NCI-H2227 treated with DMSO at 0.1 percent for 48 hours (cell line): ENCODE measurements around the gene CLCN4.
A peak's percentile ranks its signal among the peaks of the same experiment; 100 is the strongest.

Experiments used
- DNase-seq: peaks from one replicate; lab custom pipeline; 2025; lab: John Stamatoyannopoulos, UW

CLCN4 gene

DNA sequence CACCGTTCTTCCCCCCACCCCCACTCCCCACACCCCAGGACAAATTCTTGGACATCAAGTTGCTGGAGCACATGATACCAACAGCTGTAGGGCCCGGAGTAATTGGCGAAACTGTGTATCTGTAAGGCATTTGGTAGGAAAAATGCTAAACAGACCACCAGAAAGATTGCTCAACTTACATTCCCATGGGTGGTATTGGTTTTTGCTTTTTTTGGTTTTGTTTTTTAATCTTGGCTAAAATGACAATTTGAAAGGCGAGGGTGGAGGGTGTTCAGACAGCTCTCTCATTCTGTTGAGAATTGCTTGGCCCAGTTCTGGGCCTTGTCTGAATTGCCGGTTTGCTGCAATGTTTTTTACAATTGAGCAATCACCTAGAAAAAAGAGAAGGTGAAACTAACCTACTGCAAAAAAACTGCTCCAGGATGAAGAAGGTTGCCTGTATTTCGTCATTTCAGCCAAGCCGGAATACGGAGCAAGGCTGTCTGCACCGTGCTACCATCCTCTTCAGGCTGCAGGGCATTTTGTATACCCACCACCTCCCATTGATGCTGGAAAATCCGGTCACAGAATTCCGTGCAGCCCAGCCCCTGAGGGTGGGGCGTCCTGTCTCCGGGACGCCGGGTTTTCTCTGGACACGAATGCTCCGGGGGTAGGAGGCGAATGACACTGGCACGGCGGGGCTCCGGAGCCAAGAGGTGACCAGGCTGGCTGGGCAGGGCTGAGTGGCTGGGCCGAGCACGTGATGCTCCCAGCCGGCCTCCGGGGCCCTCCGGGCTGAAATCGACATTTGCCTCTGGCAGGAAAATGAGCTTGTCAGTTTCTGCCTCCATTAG, at the start of gene CLCN4:
Gene CLCN4 (plus strand): TSS at position 777 of the 833 bp plus-strand sequence. CDS start 28,058 bp downstream, outside the sequence.
- peak; percentile 44 for DNase-seq

DNA sequence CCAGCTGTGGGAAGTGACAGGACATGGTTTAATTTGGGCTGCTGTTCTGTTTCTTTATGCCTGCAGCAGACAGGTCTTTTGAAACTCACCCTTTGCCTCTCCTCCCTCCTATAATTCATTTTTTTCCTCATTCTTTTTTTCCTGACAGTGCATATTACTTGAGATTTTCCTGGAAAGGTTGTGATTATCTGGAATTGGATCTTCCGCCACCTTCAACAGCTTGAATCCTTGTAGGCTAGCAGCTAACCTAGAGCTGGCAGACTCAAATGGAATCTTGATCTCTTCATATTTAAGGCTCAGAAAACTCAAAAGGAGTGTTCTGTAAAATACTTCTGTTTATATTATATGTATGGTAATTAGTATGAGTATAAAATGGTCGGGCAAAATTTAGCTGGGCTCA, 49.3 kb upstream of the CLCN4 start:
- DNase-seq: peak; percentile 46

DNA sequence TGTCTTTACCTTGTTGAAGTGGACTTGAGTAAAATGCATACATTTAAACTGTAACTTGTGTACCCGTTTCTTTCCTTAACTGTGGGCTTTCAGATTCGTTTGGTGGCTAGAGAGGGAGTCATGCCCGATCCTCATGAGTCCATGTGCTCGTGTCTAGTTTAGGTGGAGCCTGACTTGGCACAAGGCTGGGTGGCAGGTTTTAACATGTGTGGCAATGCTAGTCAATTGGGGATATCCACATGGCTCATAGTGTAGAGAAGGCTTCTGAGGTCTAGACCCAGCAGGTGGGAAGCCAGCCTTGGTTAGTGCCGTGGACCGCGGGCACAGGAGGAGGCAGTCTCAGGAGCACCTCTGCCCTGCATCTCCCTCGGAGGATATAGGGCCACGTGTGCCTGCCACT, 48.5 kb upstream of the CLCN4 start:
- DNase-seq: no peak

- DNase-seq: no peak
Observed at GRCh38 chrX:10109695-10110094, 47.1 kb upstream of the CLCN4 start.

GRCh38 chrX:10110316-10110935, 46.3 kb upstream of the CLCN4 start:
- DNase-seq: no peak

DNA sequence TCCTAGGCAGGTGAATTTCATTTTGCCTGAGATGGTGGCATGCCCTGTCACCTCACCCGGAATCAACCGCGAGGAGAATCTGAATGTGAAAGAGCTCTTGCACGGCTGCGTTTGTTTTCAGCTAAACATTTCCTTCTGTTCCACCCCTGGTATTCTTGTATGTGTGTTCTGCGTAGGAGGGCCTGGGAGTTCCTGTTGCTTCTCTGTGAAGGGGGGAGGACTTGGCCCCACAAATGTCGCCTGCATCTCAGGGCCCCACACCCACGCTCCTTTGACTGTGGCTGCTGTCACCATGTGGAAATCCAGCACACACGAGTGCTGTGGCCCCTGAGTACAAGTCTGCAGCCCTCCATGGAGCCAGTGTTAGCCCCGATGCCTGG, 45.8 kb upstream of the CLCN4 start:
- no peak for DNase-seq

GRCh38 chrX:10111364-10112148, 45.2 kb upstream of the CLCN4 start:
- DNase-seq: no peak

GRCh38 chrX:10112510-10112909, 44.3 kb upstream of the CLCN4 start:
- DNase-seq: no peak

DNA sequence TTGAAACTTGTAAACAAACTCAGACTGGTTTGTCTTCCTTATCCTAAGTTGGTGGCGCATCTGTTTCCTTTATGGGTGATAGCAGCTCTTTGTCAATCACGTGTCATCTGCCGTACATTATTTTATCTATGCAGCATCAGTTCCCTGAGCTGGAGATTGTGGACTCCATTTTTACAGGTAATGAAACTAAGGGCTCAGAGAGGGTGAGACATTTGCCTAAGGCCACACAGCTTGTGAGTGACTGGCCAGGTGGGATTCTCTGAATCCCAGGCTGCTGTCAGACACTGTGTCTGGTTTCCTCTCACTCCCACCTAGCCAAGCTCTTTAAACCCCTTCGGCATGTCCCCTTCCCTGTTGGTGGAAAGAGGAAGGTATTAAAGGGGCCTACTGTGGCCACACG, 41.7 kb upstream of the CLCN4 start:
- DNase-seq: no peak

- no peak for DNase-seq
Observed at GRCh38 chrX:10117301-10117700, 39.5 kb upstream of the CLCN4 start.

DNA sequence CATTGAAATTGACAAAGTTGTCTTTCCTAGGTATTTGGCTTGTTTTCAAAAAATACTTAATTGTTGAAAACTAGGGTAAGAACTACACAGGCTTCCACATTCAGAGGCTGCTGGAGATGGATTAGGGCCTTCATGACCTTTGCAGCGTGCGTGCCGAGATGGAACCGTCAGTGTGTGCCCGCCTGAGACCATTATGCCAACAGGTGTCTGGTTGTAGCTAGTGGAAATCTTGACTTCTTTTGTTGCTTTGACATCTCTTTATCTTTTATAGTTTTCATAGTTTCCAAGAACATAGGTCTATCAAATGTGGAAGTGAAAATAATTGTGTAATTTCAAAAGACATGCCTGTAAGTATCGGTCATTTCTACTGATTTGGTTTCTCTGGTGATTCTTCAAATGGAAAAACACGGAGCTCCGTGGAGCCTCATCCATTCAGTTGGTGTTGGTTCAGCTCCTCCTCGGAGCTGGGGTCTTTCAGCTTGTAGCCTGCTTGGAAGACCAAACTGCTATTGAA, 38.9 kb upstream of the CLCN4 start:
- DNase-seq: no peak

DNA sequence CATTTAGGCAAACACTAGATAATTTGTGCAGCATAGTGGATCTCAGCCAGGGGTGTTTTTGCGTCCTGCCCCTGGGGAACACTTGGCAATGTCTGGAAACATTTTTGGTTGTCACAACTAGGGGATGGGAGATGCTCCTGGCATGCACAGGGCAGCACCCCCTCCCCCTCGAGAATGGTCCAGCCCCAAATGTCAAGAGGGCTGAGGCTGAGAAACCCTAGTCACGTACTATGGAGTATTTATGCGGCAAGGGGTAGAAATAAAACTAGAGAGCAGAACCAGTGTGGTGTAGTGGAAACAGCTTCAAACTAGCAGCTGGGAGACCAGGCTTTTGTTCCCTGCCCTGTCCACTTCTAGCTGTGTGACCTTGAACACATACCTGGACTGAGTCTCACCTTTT, 38.2 kb upstream of the CLCN4 start:
- no peak for DNase-seq

- peak; percentile 95 for DNase-seq
Observed at GRCh38 chrX:10119399-10119990, 37.3 kb upstream of the CLCN4 start.

- DNase-seq: no peak
Observed at GRCh38 chrX:10120331-10120730, 36.4 kb upstream of the CLCN4 start.

DNA sequence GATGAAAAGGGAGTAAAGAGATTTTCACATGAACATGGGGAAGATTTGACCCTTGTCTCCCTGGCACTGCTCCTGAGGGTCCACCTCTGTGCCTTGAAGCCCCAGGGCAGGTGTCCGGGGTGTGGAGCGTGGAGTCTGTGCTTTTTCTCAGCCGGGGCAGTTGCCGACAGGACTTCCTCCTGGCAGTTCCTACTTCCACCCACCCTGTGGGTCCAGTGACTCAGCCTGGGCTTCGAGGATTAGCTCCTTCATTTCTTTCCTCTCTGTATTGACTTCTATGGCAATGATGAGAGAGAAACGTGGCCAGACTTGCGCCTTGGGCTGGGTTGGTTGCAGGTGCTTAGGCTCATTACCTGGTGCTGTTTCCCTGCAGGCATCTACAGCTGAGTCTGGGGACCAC, 35.9 kb upstream of the CLCN4 start:
- no peak for DNase-seq

GRCh38 chrX:10121787-10122186, 35.0 kb upstream of the CLCN4 start:
- DNase-seq: no peak

DNA sequence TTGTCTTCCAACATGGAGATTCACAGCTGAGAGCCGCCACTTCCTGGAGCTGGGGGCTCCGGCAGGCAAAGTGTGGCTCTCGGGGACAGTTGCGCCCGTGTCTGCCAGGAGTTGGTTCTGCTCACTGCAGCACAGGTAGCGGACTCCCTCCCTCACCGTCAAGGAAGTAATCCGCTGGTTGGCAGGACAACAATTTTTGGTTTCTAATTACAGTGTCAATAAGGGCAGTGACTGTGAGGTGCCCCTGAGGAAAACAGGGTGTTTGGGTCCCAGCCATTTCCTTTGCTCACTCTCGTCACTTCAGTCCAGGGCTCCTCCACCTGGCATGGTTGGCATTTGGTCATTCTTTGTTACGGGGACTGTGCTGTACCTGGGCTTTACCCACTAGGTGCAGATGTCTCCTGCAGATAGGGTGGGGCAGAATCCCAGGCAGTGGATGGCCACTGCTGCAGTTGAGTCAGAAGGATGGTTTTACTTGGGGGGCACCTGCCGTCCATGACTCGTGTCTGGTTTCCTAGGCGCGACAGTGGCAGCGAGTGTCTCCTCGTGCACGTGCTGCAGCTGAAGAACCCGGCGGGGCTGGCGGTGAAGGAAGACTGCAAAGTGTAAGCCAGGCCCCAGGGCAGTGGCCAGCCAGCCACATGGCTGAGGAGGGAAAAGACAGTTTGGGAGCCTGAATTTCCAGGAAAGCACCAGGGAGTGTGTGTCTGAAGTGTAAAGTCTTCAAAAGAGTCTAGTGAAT, 32.1 kb upstream of the CLCN4 start:
- no peak for DNase-seq

DNA sequence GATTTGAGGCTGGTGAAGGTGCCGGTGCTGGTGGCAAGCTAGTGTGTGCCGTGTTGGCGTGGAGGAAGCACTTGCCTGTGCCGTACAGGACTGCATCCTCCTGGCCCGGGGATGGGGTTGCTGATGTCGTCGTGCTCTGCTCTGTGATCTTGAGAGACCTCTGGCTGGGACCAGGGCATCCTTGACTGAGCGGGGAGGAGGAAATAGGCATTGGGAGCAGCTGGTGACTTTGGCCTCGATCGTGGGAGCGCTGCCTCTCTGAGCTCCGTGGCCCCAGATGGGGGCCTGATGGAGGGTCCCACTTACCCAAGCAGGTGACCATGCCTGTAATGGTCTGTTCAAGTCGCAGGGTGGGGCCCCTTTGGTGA, 31.5 kb upstream of the CLCN4 start:
- DNase-seq: no peak

DNA sequence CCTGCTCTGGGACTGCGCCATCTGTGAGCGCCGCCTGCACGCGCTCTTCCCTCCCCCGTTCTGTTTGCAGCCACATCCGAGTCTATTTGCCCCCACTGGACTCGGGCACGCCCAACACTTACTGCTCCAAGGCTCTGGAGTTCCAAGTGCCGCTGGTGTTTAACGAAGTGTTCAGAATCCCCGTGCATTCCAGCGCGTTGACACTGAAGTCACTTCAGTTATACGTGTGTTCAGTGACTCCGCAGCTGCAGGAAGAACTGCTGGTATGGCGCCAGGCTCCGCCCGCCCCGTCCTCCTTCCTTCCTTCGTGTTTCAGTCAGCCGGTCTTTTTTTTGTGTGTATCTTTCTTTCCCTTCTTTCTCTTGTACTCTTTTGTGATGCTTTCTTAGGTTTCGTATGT, 30.7 kb upstream of the CLCN4 start:
- no peak for DNase-seq

DNA sequence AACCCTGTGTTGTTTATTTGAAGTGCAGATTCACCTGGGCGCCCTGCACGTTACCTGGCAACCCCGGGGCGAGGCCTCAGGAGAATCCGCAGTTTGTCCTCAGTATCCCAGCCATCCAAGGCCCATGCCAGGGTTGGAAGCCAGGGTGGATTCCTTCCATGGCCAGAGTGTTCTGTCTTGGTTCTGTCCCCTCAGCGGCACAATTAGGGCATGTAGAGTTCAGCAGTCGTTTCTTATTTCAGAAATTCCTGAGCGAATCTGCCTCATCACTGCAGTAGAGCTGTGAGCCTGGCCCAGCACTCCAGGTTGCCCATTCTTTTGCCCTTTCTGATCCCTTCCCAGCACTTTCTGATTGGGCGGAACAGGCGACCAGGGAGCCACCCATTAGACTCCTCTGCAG, 29.9 kb upstream of the CLCN4 start:
- DNase-seq: no peak

DNA sequence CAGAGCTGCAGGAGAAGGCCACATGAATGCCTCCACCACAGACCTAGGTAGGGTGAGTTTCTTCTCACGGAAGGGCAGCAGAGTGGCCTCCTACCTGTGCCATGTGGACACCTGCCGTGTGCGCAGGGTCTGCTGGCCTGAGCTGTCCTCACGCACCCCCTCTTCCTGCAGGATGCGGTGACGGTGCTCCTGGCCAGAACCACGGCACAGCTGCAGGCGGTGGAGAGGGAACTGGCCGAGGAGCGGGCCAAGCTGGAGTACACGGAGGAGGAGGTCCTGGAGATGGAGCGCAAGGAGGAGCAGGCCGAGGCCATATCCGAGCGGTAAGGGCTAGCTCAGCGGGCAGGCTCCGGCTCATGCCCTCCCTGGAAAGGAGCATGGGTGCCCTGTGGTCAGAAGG, 28.4 kb upstream of the CLCN4 start:
- no peak for DNase-seq

DNA sequence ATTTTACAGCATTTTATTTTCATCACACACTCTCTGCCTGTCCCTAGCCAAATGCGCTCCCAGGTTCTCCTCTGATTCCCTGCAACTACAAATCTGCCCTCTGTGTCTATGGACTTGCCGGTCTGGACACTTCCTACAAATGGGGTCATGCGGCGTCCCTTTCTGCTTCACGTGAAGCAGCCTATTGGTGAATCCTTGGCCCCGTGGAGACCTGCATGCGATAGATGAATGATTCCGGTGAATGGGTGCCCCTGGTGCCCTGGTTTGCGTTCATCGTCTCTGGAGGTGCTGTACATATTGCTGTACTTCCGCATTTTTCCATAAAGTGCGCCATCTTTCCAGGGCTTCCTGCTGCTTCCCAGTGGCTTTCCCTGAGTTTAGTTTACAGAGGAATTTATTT, 27.5 kb upstream of the CLCN4 start:
- no peak for DNase-seq
